Liver (tissue), 9 donors: ENCODE measurements around the gene RGS1. TPM values are rescaled to one million over a fixed set of nuclear protein-coding genes. Genes with fewer than 3 reads are reported as not detected.

Experiments
- DNase-seq: peaks from one replicate; pipeline ENCODE4 v3.0.0-alpha.2; 2017; ENCODE audit warnings: low spot score
- H3K27ac ChIP-seq, 2 donors: one replicate each; pipeline ENCODE4 v1.7.0; 2013; ENCODE audit warnings: inconsistent platforms in 2 of 2, low read length in 2 of 2, control low read depth in 1 of 2, low read depth in 1 of 2, mild to moderate bottlenecking in 1 of 2
- H3K27me3 ChIP-seq, 4 donors: one replicate each; pipeline versions ENCODE4 v1.6.1 to v1.7.0; 2013; ENCODE audit warnings: low read length in 3 of 4, inconsistent platforms in 1 of 4, mild to moderate bottlenecking in 1 of 4, moderate library complexity in 1 of 4; ENCODE audit not compliant: control insufficient read depth in 4 of 4, insufficient read depth in 4 of 4
- H3K36me3 ChIP-seq, 4 donors: one replicate each; pipeline versions ENCODE4 v1.6.1 to v1.7.0; 2013; ENCODE audit warnings: low read length in 3 of 4, mild to moderate bottlenecking in 3 of 4, low read depth in 1 of 4, moderate library complexity in 1 of 4; ENCODE audit not compliant: control insufficient read depth in 4 of 4, insufficient read depth in 3 of 4
- H3K4me1 ChIP-seq, 4 donors: one replicate each; pipeline versions ENCODE4 v1.6.1 to v1.7.0; 2013; ENCODE audit warnings: low read length in 3 of 4, mild to moderate bottlenecking in 3 of 4, moderate library complexity in 1 of 4; ENCODE audit not compliant: control insufficient read depth in 4 of 4, insufficient read depth in 4 of 4
- H3K4me3 ChIP-seq, 3 donors: one replicate each; pipeline versions ENCODE4 v1.6.1 to v1.7.0; 2013; ENCODE audit warnings: low read length in 3 of 3, control low read depth in 1 of 3, low read depth in 1 of 3, mild to moderate bottlenecking in 1 of 3
- H3K9ac ChIP-seq, 2 donors: one replicate each; pipeline ENCODE4 v1.7.0; 2013; ENCODE audit warnings: low read length in 2 of 2, mild to moderate bottlenecking in 2 of 2, moderate library complexity in 2 of 2, control low read depth in 1 of 2, low read depth in 1 of 2
- H3K9me3 ChIP-seq, 4 donors: one replicate each; pipeline versions ENCODE4 v1.6.1 to v1.7.0; 2013; ENCODE audit warnings: low read length in 3 of 4; ENCODE audit not compliant: control insufficient read depth in 4 of 4
- ATF3 ChIP-seq: IDR thresholded peaks from 2 replicates; pipeline ENCODE4 v1.6.1; 2016; ENCODE audit warnings: antibody characterized with exemption
- CTCF ChIP-seq: fragments of 150-350 bp; IDR thresholded peaks from 2 replicates; pipeline ENCODE4 v1.5.1; 2017; ENCODE audit warnings: improper control_type of control experiment, low read depth, low read length; ENCODE audit not compliant: missing input control
- EGR1 ChIP-seq, 2 donors: IDR thresholded peaks; 2 replicates each; pipeline ENCODE4 v1.6.1; 2016 to 2018; ENCODE audit warnings: antibody characterized with exemption in 2 of 2, low read depth in 2 of 2
- FOXA1 ChIP-seq: IDR thresholded peaks from 2 replicates; pipeline ENCODE4 v1.6.1; 2016; ENCODE audit warnings: antibody characterized with exemption
- FOXA2 ChIP-seq: IDR thresholded peaks from 2 replicates; pipeline ENCODE4 v1.6.1; 2016; ENCODE audit warnings: antibody characterized with exemption
- GABPA ChIP-seq, 2 donors: IDR thresholded peaks in 1 of 2; conservative IDR thresholded peaks in 1 of 2; 2 replicates each; pipeline ENCODE4 v1.6.1; 2016; ENCODE audit warnings: antibody characterized with exemption in 2 of 2, mild to moderate bottlenecking in 1 of 2, moderate library complexity in 1 of 2
- HNF4A ChIP-seq, 2 donors: conservative IDR thresholded peaks; 2 replicates each; pipeline ENCODE4 v1.6.1; 2016; ENCODE audit warnings: antibody characterized with exemption in 2 of 2, mild to moderate bottlenecking in 2 of 2
- HNF4G ChIP-seq: IDR thresholded peaks from 2 replicates; pipeline ENCODE4 v1.6.1; 2016; ENCODE audit warnings: antibody characterized with exemption
- JUND ChIP-seq, 2 donors: IDR thresholded peaks; 2 replicates each; pipeline ENCODE4 v1.6.1; 2016; ENCODE audit warnings: antibody characterized with exemption in 2 of 2
- MAX ChIP-seq: IDR thresholded peaks from 2 replicates; pipeline ENCODE4 v1.6.1; 2016; ENCODE audit warnings: antibody characterized with exemption
- NR2F2 ChIP-seq: IDR thresholded peaks from 2 replicates; pipeline ENCODE4 v1.6.1; 2016; ENCODE audit warnings: antibody characterized with exemption
- RAD21 ChIP-seq, 2 donors: IDR thresholded peaks; 2 replicates each; pipeline ENCODE4 v1.6.1; 2016; ENCODE audit warnings: antibody characterized with exemption in 2 of 2, mild to moderate bottlenecking in 2 of 2
- REST ChIP-seq: IDR thresholded peaks from 2 replicates; pipeline ENCODE4 v1.6.1; 2016; ENCODE audit warnings: antibody characterized with exemption, mild to moderate bottlenecking
- RXRA ChIP-seq, 2 donors: IDR thresholded peaks; 2 replicates each; pipeline ENCODE4 v1.6.1; 2017 to 2018; ENCODE audit warnings: antibody characterized with exemption in 2 of 2, mild to moderate bottlenecking in 1 of 2
- SP1 ChIP-seq: IDR thresholded peaks from 2 replicates; pipeline ENCODE4 v1.6.1; 2018; ENCODE audit warnings: antibody characterized with exemption, mild to moderate bottlenecking
- TAF1 ChIP-seq: conservative IDR thresholded peaks from 2 replicates; pipeline ENCODE4 v1.6.1; 2016; ENCODE audit warnings: antibody characterized with exemption, mild to moderate bottlenecking
- YY1 ChIP-seq: IDR thresholded peaks from 2 replicates; pipeline ENCODE4 v1.6.1; 2016; ENCODE audit warnings: antibody characterized with exemption, mild to moderate bottlenecking
- ZBTB33 ChIP-seq: IDR thresholded peaks from 2 replicates; pipeline ENCODE4 v1.6.1; 2016; ENCODE audit warnings: antibody characterized with exemption
- WGBS: extraction: QIAGEN DNeasy Blood & Tissue Kit; methylation state at CpG from one replicate; pipeline ENCODE4 v1.1.7; 2013; 5-methylcytosine and 5-hydroxymethylcytosine counted together
- polyA plus RNA-seq, 2 donors: library from polyadenylated mRNA; stranded (reverse) in 1 of 2; unstranded in 1 of 2; fragments of 200-250 nt in 1 of 2; fragments of >200 nt in 1 of 2; fragmentation: Nextera tagmentation in 1 of 2; extraction: Ambion mirVana in 1 of 2; gene quantifications; one replicate each; pipeline versions ENCODE4 v1.2.1 to v1.2.3, GENCODE V29; 2013 to 2015
- total RNA-seq, 2 donors: library from RNA; depleted of rRNA; stranded (reverse); fragments of >200 nt; gene quantifications; one replicate each; pipeline ENCODE4 v1.2.3, GENCODE V29; 2014
- donor health status: healthy.
- donor health status: healthy.
- donor health status: healthy.
- donor health status: healthy.
- donor health status: healthy.

RGS1 gene
- total and polyA plus RNA-seq, 4 donors: 1.8 to 7.7 (median 6.0) TPM

GRCh38 chr1:192529031-192529755 lies 46.4 kb upstream of the RGS1 start:
- Histone ChIP-seq H3K9me3 (no peaks in the 10 kb centered on the region), H3K27ac (no peak overlapping the region), H3K4me3 (no peak overlapping the region), H3K36me3 (no peaks in the 10 kb centered on the region), H3K4me1 (no peaks in the 10 kb centered on the region), H3K9ac (no peak overlapping the region), H3K27me3 (no peaks in the 10 kb centered on the region)
- 75% methylated on average over 3 of the region's 3 CpGs for WGBS
- TF ChIP-seq CTCF (no peak), FOXA2 (no peak), MAX (no peak), ATF3 (no peak), GABPA (IDR thresholded peaks at IDR 0.05 in 1 of 2, conservative IDR thresholded peaks at IDR 0.05 in 1 of 2) (no peak), EGR1 (IDR thresholded peaks at IDR 0.05; ENCODE audit: low read depth in 2 of 2) (no peak), JUND (IDR thresholded peaks at IDR 0.05) (no peak), SP1 (no peak), FOXA1 (no peak), YY1 (no peak), RXRA (IDR thresholded peaks at IDR 0.05) (no peak), RAD21 (IDR thresholded peaks at IDR 0.05) (no peak), TAF1 (no peak), HNF4G (no peak), ZBTB33 (no peak), NR2F2 (no peak), REST (no peak), HNF4A (conservative IDR thresholded peaks at IDR 0.05) (no peak)
- DNase-seq: no peak
